ENCODE measurements around the gene RPS15.

- TF ChIP-seq CTCF (IDR thresholded peaks at IDR 0.05) (no peak), EZH2phosphoT487 (IDR thresholded peaks at IDR 0.05) (no peak)
These were observed 22.1 kb downstream of the RPS15 start for GRCh38 chr19:1460033-1460995.

Measured in neural progenitor cell (in vitro differentiated cells).